Measurements from ENCODE around the gene OPTC.

The OPTC gene

GRCh38 chr1:203524152-203524551 is 30.2 kb downstream of the OPTC start:
- H3K4me3 ChIP-seq (ENCODE audit: low read depth, low read length) = no peak overlapping the region
- H3K27ac ChIP-seq = no peak overlapping the region
- H3K36me3 ChIP-seq = no peaks in the 10 kb centered on the region
- no peaks in the 10 kb centered on the region for H3K27me3 ChIP-seq (ENCODE audit: insufficient read depth, low read depth, severe bottlenecking)
- no peak for TF ChIP-seq CTCF (IDR thresholded peaks at IDR 0.05; ENCODE audit: low read depth, low read length)
- H3K9me3 ChIP-seq (ENCODE audit: severe bottlenecking) = no peaks in the 10 kb centered on the region
- DNase-seq = no peak

GRCh38 chr1:203524824-203525223 is 30.9 kb downstream of the OPTC start:
- Histone ChIP-seq H3K27ac (no peak overlapping the region), H3K27me3 (ENCODE audit: insufficient read depth, low read depth, severe bottlenecking) (no peaks in the 10 kb centered on the region), H3K9me3 (ENCODE audit: severe bottlenecking) (no peaks in the 10 kb centered on the region), H3K4me3 (ENCODE audit: low read depth, low read length) (no peak overlapping the region), H3K36me3 (no peaks in the 10 kb centered on the region)
- no peak for TF ChIP-seq CTCF (IDR thresholded peaks at IDR 0.05; ENCODE audit: low read depth, low read length)
- no peak for DNase-seq

GRCh38 chr1:203525685-203526084 is 31.7 kb downstream of the OPTC start:
- DNase-seq = no peak
- no peak overlapping the region for H3K27ac ChIP-seq
- TF ChIP-seq CTCF (IDR thresholded peaks at IDR 0.05; ENCODE audit: low read depth, low read length) = no peak
- H3K9me3 ChIP-seq (ENCODE audit: severe bottlenecking) = no peaks in the 10 kb centered on the region
- no peak overlapping the region for H3K4me3 ChIP-seq (ENCODE audit: low read depth, low read length)
- H3K27me3 ChIP-seq (ENCODE audit: insufficient read depth, low read depth, severe bottlenecking) = no peaks in the 10 kb centered on the region
- H3K36me3 ChIP-seq = no peaks in the 10 kb centered on the region

- Histone ChIP-seq H3K36me3 (no peaks in the 10 kb centered on the region), H3K9me3 (ENCODE audit: severe bottlenecking) (no peaks in the 10 kb centered on the region), H3K27ac (no peak overlapping the region), H3K4me3 (ENCODE audit: low read depth, low read length) (no peak overlapping the region), H3K27me3 (ENCODE audit: insufficient read depth, low read depth, severe bottlenecking) (no peaks in the 10 kb centered on the region)
- DNase-seq = no peak
- no peak for TF ChIP-seq CTCF (IDR thresholded peaks at IDR 0.05; ENCODE audit: low read depth, low read length)
These were observed 32.2 kb downstream of the OPTC start for GRCh38 chr1:203526130-203526529.

GRCh38 chr1:203526572-203526971 is 32.6 kb downstream of the OPTC start:
- Histone ChIP-seq H3K36me3 (no peaks in the 10 kb centered on the region), H3K9me3 (ENCODE audit: severe bottlenecking) (no peaks in the 10 kb centered on the region), H3K4me3 (ENCODE audit: low read depth, low read length) (no peak overlapping the region), H3K27ac (no peak overlapping the region), H3K27me3 (ENCODE audit: insufficient read depth, low read depth, severe bottlenecking) (no peaks in the 10 kb centered on the region)
- TF ChIP-seq CTCF (IDR thresholded peaks at IDR 0.05; ENCODE audit: low read depth, low read length) = no peak
- DNase-seq = no peak

- no peak for TF ChIP-seq CTCF (IDR thresholded peaks at IDR 0.05; ENCODE audit: low read depth, low read length)
- DNase-seq = no peak
- H3K27ac ChIP-seq = no peak overlapping the region
- H3K9me3 ChIP-seq (ENCODE audit: severe bottlenecking) = no peaks in the 10 kb centered on the region
- H3K4me3 ChIP-seq (ENCODE audit: low read depth, low read length) = no peak overlapping the region
- H3K36me3 ChIP-seq = no peaks in the 10 kb centered on the region
- no peaks in the 10 kb centered on the region for H3K27me3 ChIP-seq (ENCODE audit: insufficient read depth, low read depth, severe bottlenecking)
These were observed 33.1 kb downstream of the OPTC start for GRCh38 chr1:203527013-203527412.

Data from WERI-Rb-1 (cell line).